H1 (cell line): ENCODE data around the gene PPP1R9A. TPM values are rescaled to one million over a fixed set of nuclear protein-coding genes. Genes with fewer than 3 reads are reported as not detected.

Experiments
- CTCF ChIA-PET: fragments of 300-600 bp; sonication (Branson Sonifier 250); formaldehyde crosslinking; loops from one replicate; lab custom pipeline; 2021; ENCODE audit not compliant: partially characterized antibody; lab: Charles Lee
- POLR2A ChIA-PET: fragments of 300-600 bp; sonication (Branson Sonifier 250); formaldehyde crosslinking; loops from one replicate; lab custom pipeline; 2021; ENCODE audit warnings: inconsistent platforms; ENCODE audit not compliant: partially characterized antibody; lab: Charles Lee
- DNase-seq, 2 experiments: peaks; one replicate each; pipeline versions ENCODE4 v3.0.0 to v3.0.0-alpha.2; 2010 to 2022; ENCODE audit warnings: low spot score in 2 of 2, low read depth in 1 of 2, mixed read lengths in 1 of 2
- FAIRE-seq: peaks from 2 replicates; lab custom pipeline; 2011; peaks lifted over from hg19 to GRCh38; lab: Jason Lieb, UNC
- H2AFZ ChIP-seq: 2 replicates; pipeline ENCODE4 v1.8.1; 2012; ENCODE audit warnings: low read length, inconsistent platforms
- H2AK5ac ChIP-seq: 2 replicates; pipeline ENCODE4 v1.6.1; 2013; ENCODE audit warnings: low read depth, low read length
- H2BK120ac ChIP-seq: replicated peaks from 2 replicates; pipeline ENCODE3; 2013; ENCODE audit warnings: low read depth, low read length, inconsistent platforms
- H2BK12ac ChIP-seq: 2 replicates; pipeline ENCODE4 v1.6.1; 2013; ENCODE audit warnings: low read depth, low read length
- H2BK15ac ChIP-seq: 2 replicates; pipeline ENCODE4 v1.6.1; 2013; ENCODE audit warnings: low read length
- H2BK20ac ChIP-seq: 2 replicates; pipeline ENCODE4 v1.6.1; 2013; ENCODE audit warnings: low read length
- H2BK5ac ChIP-seq: 2 replicates; pipeline ENCODE4 v1.6.1; 2013; ENCODE audit warnings: low read depth, low read length
- H3K14ac ChIP-seq: 2 replicates; pipeline ENCODE4 v1.6.1; 2013; ENCODE audit warnings: inconsistent platforms; ENCODE audit not compliant: insufficient read length
- H3K18ac ChIP-seq: 2 replicates; pipeline ENCODE4 v1.6.1; 2013; ENCODE audit warnings: low read length; ENCODE audit errors: extremely low read depth
- H3K23ac ChIP-seq: 2 replicates; pipeline ENCODE4 v1.6.1; 2013; ENCODE audit warnings: inconsistent platforms; ENCODE audit not compliant: insufficient read length
- H3K23me2 ChIP-seq: 2 replicates; pipeline ENCODE4 v1.6.1; 2013; ENCODE audit warnings: low read depth, low read length
- H3K27ac ChIP-seq: 2 replicates; pipeline ENCODE4 v1.6.1; 2011; ENCODE audit warnings: low read depth, low read length, inconsistent platforms
- H3K27me3 ChIP-seq, 4 experiments: replicated peaks in 1 of 4; 1 replicate in 1 of 4; 2 replicates in 3 of 4; pipeline versions ENCODE4 v1.6.1 to v1.8.1; 2011 to 2013; ENCODE audit warnings: low read length in 3 of 4, mild to moderate bottlenecking in 3 of 4, inconsistent platforms in 2 of 4, mixed read lengths in 2 of 4, moderate library complexity in 1 of 4; ENCODE audit not compliant: control insufficient read depth in 3 of 4, insufficient read depth in 3 of 4; ENCODE audit errors: extremely low read depth in 1 of 4
- H3K36me3 ChIP-seq, 4 experiments: 2 replicates each; pipeline versions ENCODE4 v1.6.1 to v1.8.1; 2011 to 2013; ENCODE audit warnings: mild to moderate bottlenecking in 4 of 4, low read length in 3 of 4, moderate library complexity in 2 of 4, control low read depth in 1 of 4, inconsistent platforms in 1 of 4; ENCODE audit not compliant: insufficient read depth in 4 of 4, control insufficient read depth in 2 of 4
- H3K4ac ChIP-seq: replicated peaks from 2 replicates; pipeline ENCODE3; 2013; ENCODE audit warnings: low read length, low read depth, mixed read lengths, inconsistent platforms; ENCODE audit not compliant: insufficient read length
- H3K4me1 ChIP-seq, 4 experiments: replicated peaks in 1 of 4; 1 replicate in 1 of 4; 2 replicates in 3 of 4; pipeline versions ENCODE4 v1.6.1 to v1.8.1; 2011 to 2013; ENCODE audit warnings: low read length in 3 of 4, inconsistent platforms in 2 of 4, mixed read lengths in 1 of 4; ENCODE audit not compliant: insufficient read depth in 4 of 4, control insufficient read depth in 3 of 4
- H3K4me2 ChIP-seq, 2 experiments: 2 replicates each; pipeline versions ENCODE4 v1.6.1 to v1.8.1; 2011 to 2013; ENCODE audit warnings: low read depth in 2 of 2, low read length in 2 of 2, control low read depth in 1 of 2, inconsistent platforms in 1 of 2, mild to moderate bottlenecking in 1 of 2; ENCODE audit not compliant: insufficient read depth in 1 of 2
- H3K4me3 ChIP-seq, 4 experiments: fragments of 200-600, 300-600 bp in 1 of 4; sonication (generic), shearing (Covaris generic), sonication (Bioruptor Twin) in 1 of 4; 2 replicates each; pipeline versions ENCODE4 v1.5.1 to v1.8.1; 2011 to 2016; ENCODE audit warnings: low read length in 4 of 4, low read depth in 3 of 4, control low read depth in 2 of 4, inconsistent platforms in 2 of 4, mild to moderate bottlenecking in 2 of 4, mixed read lengths in 1 of 4, moderate library complexity in 1 of 4; ENCODE audit not compliant: insufficient read depth in 2 of 4; ENCODE audit errors: extremely low read depth in 1 of 4
- H3K56ac ChIP-seq: replicated peaks from 2 replicates; pipeline ENCODE3; 2013; ENCODE audit warnings: low read depth, mild to moderate bottlenecking, mixed read lengths, low read length, inconsistent platforms; ENCODE audit not compliant: insufficient read length
- H3K79me1 ChIP-seq: 2 replicates; pipeline ENCODE4 v1.6.1; 2013; ENCODE audit warnings: low read depth, low read length, control low read depth
- H3K79me2 ChIP-seq, 2 experiments: 2 replicates each; pipeline versions ENCODE4 v1.6.1 to v1.8.1; 2012 to 2013; ENCODE audit warnings: low read length in 2 of 2, mild to moderate bottlenecking in 2 of 2, inconsistent platforms in 1 of 2; ENCODE audit not compliant: insufficient read depth in 2 of 2, control insufficient read depth in 1 of 2
- H3K9ac ChIP-seq, 4 experiments: replicated peaks in 1 of 4; 1 replicate in 1 of 4; 2 replicates in 3 of 4; pipeline versions ENCODE4 v1.6.1 to v1.8.1; 2011 to 2013; ENCODE audit warnings: low read depth in 3 of 4, low read length in 3 of 4, control low read depth in 2 of 4, mild to moderate bottlenecking in 2 of 4, moderate library complexity in 2 of 4, inconsistent platforms in 1 of 4; ENCODE audit errors: extremely low read depth in 1 of 4
- H3K9me3 ChIP-seq, 2 experiments: 2 replicates each; pipeline versions ENCODE4 v1.6.1 to v1.8.1; 2012 to 2013; ENCODE audit warnings: mild to moderate bottlenecking in 2 of 2, moderate library complexity in 2 of 2, control low read depth in 1 of 2, inconsistent platforms in 1 of 2, low read depth in 1 of 2, low read length in 1 of 2, mixed read lengths in 1 of 2; ENCODE audit not compliant: insufficient read depth in 2 of 2
- H4K20me1 ChIP-seq, 2 experiments: replicated peaks in 1 of 2; 2 replicates each; pipeline versions ENCODE3 to v1.8.1; 2011 to 2013; ENCODE audit warnings: inconsistent platforms in 2 of 2, low read length in 2 of 2, mild to moderate bottlenecking in 1 of 2; ENCODE audit not compliant: insufficient read depth in 2 of 2, control insufficient read depth in 1 of 2
- H4K5ac ChIP-seq: 2 replicates; pipeline ENCODE4 v1.6.1; 2013; ENCODE audit warnings: low read length, low read depth, mixed read lengths, inconsistent platforms; ENCODE audit not compliant: insufficient read length
- H4K8ac ChIP-seq: 2 replicates; pipeline ENCODE4 v1.8.0; 2013; ENCODE audit warnings: mild to moderate bottlenecking, moderate library complexity, low read length, inconsistent platforms; ENCODE audit not compliant: insufficient read depth; ENCODE audit errors: extremely low read depth
- H4K91ac ChIP-seq: replicated peaks from 2 replicates; pipeline ENCODE3; 2013; ENCODE audit warnings: low read length, mixed read lengths, inconsistent platforms; ENCODE audit not compliant: insufficient read length
- ASH2L ChIP-seq: fragments of 200-600, 300-600 bp; sonication (generic); IDR thresholded peaks from one replicate; pipeline ENCODE4 v1.7.1; 2017; ENCODE audit warnings: low read length
- BRCA1 ChIP-seq: IDR thresholded peaks from 2 replicates; pipeline ENCODE4 v1.6.1; 2012; ENCODE audit warnings: low read depth, low read length, improper control_type of control experiment
- CHD1 ChIP-seq: IDR thresholded peaks from 2 replicates; pipeline ENCODE4 v1.6.1; 2012; ENCODE audit warnings: low read depth, low read length, improper control_type of control experiment
- CTBP2 ChIP-seq: IDR thresholded peaks from 2 replicates; pipeline ENCODE4 v1.7.0; 2011; ENCODE audit warnings: borderline replicate concordance, mild to moderate bottlenecking, moderate library complexity, mixed read lengths, low read length; ENCODE audit not compliant: insufficient read depth, insufficient read length
- EGR1 ChIP-seq: IDR thresholded peaks from 2 replicates; pipeline ENCODE4 v1.6.1; 2011; ENCODE audit warnings: low read depth, low read length, borderline replicate concordance
- JUN ChIP-seq: IDR thresholded peaks from 2 replicates; pipeline ENCODE4 v1.6.1; 2011; ENCODE audit warnings: low read depth, mild to moderate bottlenecking, improper control_type of control experiment, low read length
- KDM1A ChIP-seq: fragments of 200-600, 300-600 bp; sonication (generic); IDR thresholded peaks from 2 replicates; pipeline ENCODE4 v1.7.1; 2016; ENCODE audit warnings: mild to moderate bottlenecking, low read length, borderline replicate concordance
- KDM4A ChIP-seq: IDR thresholded peaks from one replicate; pipeline ENCODE4 v1.7.1; 2012; ENCODE audit warnings: low read depth, mild to moderate bottlenecking, moderate library complexity, low read length, inconsistent platforms; ENCODE audit not compliant: severe bottlenecking
- NANOG ChIP-seq: IDR thresholded peaks from 2 replicates; pipeline ENCODE4 v1.6.1; 2011; ENCODE audit warnings: low read length, low read depth, mild to moderate bottlenecking, inconsistent platforms; ENCODE audit not compliant: insufficient read depth, poor library complexity, severe bottlenecking
- PHF8 ChIP-seq: fragments of 200-600 bp; sonication (generic); conservative IDR thresholded peaks from 2 replicates; pipeline ENCODE4 v1.7.1; 2012; ENCODE audit warnings: low read depth, mild to moderate bottlenecking, inconsistent platforms, low read length, moderate library complexity
- SRF ChIP-seq: IDR thresholded peaks from 2 replicates; pipeline ENCODE4 v1.6.1; 2011; ENCODE audit warnings: mild to moderate bottlenecking, low read depth, low read length, moderate library complexity
- YY1 ChIP-seq: IDR thresholded peaks from 2 replicates; pipeline ENCODE4 v1.6.1; 2011; ENCODE audit warnings: low read depth, mild to moderate bottlenecking, low read length
- whole genome bisulfite sequencing, 2 experiments: shearing (Covaris generic) in 1 of 2; methylation state at CpG; one replicate each; pipeline versions ENCODE4 v1.1.6 to v1.1.7; 2013 to 2015; ENCODE audit warnings: low lambda C conversion rate in 2 of 2, mixed read lengths in 2 of 2, inconsistent platforms in 1 of 2, low coverage in 1 of 2, missing lambda C conversion rate in 1 of 2; ENCODE audit not compliant: insufficient replicate concordance in 2 of 2, insufficient coverage in 1 of 2, insufficient read length in 1 of 2; ENCODE audit errors: extremely low coverage in 1 of 2, missing lambda C conversion rate in 1 of 2; 5-methylcytosine and 5-hydroxymethylcytosine counted together
- polyA plus RNA-seq, 7 experiments: library from polyadenylated mRNA; depleted of rRNA in 3 of 7; stranded (reverse) in 5 of 7; unstranded in 2 of 7; fragments of >200 nt in 5 of 7; fragments of 200-250 nt in 2 of 7; gene quantifications; 1 replicate in 5 of 7; 2 replicates in 1 of 7; 4 replicates in 1 of 7; pipeline versions ENCODE4 v1.2.1 to v1.2.3, GENCODE V29; 2011 to 2013; ENCODE audit warnings: missing spikeins in 2 of 7, mixed read lengths in 2 of 7
- total RNA-seq: library from RNA; stranded (reverse); fragmentation: NEBNext Ultra II Directional; extraction: Animal tissue kit (Norgen Biotek cat#: 25700); gene quantifications from 2 replicates; pipeline ENCODE4 v1.2.1, GENCODE V29; 2021
- TF ChIP-seq, protein P1 (sequence below): IDR thresholded peaks from 2 replicates; pipeline ENCODE4 v1.6.1; 2011; ENCODE audit warnings: low read length, improper control_type of control experiment
- TF ChIP-seq, protein P2 (sequence below): IDR thresholded peaks from 2 replicates; pipeline ENCODE4 v1.6.1; 2012; ENCODE audit warnings: inconsistent platforms

The PPP1R9A gene
- total and polyA plus RNA-seq, 2 of the 8 experiments (the other 6 are each of a cell fraction or from before 2014, with no cell fraction given): 3.0 to 20.3 TPM

DNA sequence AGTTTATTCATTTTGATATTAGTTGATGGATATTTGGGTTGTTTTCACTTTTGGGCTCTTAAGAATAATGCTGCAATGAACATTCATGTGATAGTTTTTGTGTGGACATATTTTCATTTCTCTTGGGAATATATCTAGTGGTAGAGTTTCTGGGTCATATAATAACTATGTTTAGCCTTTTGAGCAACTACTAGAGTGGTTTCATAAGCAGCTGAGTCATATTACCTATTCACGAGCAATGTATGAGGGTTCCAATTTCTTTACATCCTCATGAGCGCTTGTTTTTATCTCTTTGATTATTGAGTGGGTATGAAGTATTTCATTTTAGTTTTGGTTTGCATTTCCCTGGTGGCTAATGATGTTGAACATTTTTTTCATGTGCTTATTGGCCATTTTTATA lies 234.4 kb downstream of the PPP1R9A start:
- ChIA-PET CTCF (no interaction called here), POLR2A (no interaction called here)
- Histone ChIP-seq H3K36me3 (no peaks in the 10 kb centered on the region), H4K5ac (no peak overlapping the region), H2BK12ac (no peak overlapping the region), H3K9ac (no peak overlapping the region), H3K14ac (no peak overlapping the region), H2BK120ac (no peak overlapping the region), H3K56ac (no peak overlapping the region), H2BK20ac (no peak overlapping the region), H2BK5ac (no peak overlapping the region), H3K27ac (no peak overlapping the region), H3K18ac (no peak overlapping the region), H2BK15ac (no peak overlapping the region), H3K9me3 (no peaks in the 10 kb centered on the region), H3K23me2 (no peaks in the 10 kb centered on the region), H3K79me2 (no peaks in the 10 kb centered on the region), H3K23ac (no peak overlapping the region), H2AFZ (no peak overlapping the region), H4K91ac (no peak overlapping the region), H3K27me3 (no peaks in the 10 kb centered on the region), H3K4me2 (no peak overlapping the region), H3K4me3 (no peak overlapping the region), H2AK5ac (no peak overlapping the region), H4K20me1 (peaks cover 0 to 1% of the 10 kb centered on the region in 2 experiments), H4K8ac (no peak overlapping the region), H3K4me1 (no peaks in the 10 kb centered on the region), H3K4ac (no peak overlapping the region), H3K79me1 (no peaks in the 10 kb centered on the region; the same call in 1 of the 2 replicates)
- no peak for FAIRE-seq
- 96% methylated on average over 2 of the region's 2 CpGs; no CpG with 5 or more reads in 1 of the 2 experiments for WGBS, 2 experiments
- TF ChIP-seq JUN: no peak
- no peak for TF ChIP-seq SRF
- no peak for TF ChIP-seq YY1
- TF ChIP-seq CTBP2: no peak
- TF ChIP-seq CHD1: no peak
- TF ChIP-seq ASH2L: no peak
- no peak for TF ChIP-seq EGR1
- no peak for TF ChIP-seq BRCA1
- TF ChIP-seq PHF8: no peak
- TF ChIP-seq, protein P1, sequence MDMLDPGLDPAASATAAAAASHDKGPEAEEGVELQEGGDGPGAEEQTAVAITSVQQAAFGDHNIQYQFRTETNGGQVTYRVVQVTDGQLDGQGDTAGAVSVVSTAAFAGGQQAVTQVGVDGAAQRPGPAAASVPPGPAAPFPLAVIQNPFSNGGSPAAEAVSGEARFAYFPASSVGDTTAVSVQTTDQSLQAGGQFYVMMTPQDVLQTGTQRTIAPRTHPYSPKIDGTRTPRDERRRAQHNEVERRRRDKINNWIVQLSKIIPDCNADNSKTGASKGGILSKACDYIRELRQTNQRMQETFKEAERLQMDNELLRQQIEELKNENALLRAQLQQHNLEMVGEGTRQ: no peak
- TF ChIP-seq KDM4A: no peak
- TF ChIP-seq NANOG: no peak
- TF ChIP-seq, protein P2, sequence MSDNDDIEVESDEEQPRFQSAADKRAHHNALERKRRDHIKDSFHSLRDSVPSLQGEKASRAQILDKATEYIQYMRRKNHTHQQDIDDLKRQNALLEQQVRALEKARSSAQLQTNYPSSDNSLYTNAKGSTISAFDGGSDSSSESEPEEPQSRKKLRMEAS: no peak
- TF ChIP-seq KDM1A: no peak
- DNase-seq: no peak
